HG03469 (cell line): ENCODE results near the gene MLPH.

Source experiments
- ATAC-seq: cut with Tn5 transposase; IDR thresholded peaks from one replicate; pipeline ENCODE4 v1.9.1; 2021; ENCODE audit warnings: mild to moderate bottlenecking, moderate library complexity, moderate number of reproducible peaks; ENCODE audit not compliant: unreplicated experiment

Gene MLPH

DNA sequence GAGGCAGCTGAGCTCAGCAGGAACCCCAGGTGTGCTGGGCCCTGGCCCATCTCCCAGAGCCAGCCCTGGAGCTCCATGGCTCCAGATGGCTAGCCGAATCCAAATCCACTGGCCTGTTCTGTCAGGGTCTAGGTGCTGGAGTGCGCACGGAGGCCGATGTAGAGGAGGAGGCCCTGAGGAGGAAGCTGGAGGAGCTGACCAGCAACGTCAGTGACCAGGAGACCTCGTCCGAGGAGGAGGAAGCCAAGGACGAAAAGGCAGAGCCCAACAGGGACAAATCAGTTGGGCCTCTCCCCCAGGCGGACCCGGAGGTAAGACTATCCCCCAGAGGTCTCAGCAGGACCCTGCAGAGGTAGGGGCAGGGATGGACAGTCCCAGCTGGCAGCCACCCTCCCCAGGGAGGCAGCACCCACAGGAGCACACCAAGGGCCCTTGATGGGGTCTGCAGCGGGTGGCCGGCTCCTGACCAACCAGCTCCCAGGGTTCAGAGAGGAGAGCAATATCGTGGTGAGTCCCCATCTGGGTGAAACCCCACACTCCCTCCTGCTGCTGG lies 53.2 kb downstream of the MLPH start:
- no peak for ATAC-seq

DNA sequence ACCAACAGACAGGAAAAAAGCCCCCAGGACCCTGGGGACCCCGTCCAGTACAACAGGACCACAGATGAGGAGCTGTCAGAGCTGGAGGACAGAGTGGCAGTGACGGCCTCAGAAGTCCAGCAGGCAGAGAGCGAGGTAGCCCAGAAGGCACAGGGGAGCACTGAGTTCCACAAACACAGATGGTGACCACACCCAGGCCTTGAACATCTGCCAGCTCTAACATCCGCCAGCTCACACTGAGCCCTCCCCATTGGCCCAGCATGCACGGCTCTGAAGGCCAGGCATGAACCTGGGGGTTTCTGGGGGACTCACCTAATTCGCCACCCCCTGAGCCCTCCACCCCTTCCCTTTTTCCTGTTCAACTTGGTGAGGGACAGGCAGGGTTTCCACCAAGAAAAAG lies 53.8 kb downstream of the MLPH start:
- ATAC-seq: no peak

DNA sequence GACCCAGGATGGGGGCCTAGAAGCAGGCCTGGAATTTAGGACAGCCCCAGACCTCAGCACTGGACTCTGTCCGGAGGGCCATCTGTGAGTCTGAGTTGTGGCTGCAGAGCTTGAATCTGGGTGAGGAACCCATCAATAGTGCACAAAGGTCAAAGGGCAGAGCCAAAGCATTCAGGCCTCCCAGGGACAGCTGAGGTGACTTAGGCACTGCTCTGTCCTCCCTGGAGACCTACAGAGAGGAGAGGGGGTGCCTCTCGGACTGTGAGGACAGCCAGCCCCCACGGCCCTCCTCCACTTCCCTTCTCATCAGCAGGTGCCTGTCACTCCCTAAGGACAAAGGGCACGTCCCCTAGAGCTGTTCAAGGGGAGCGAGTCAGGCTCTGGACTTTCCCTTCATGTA lies 54.2 kb downstream of the MLPH start:
- ATAC-seq: no peak

DNA sequence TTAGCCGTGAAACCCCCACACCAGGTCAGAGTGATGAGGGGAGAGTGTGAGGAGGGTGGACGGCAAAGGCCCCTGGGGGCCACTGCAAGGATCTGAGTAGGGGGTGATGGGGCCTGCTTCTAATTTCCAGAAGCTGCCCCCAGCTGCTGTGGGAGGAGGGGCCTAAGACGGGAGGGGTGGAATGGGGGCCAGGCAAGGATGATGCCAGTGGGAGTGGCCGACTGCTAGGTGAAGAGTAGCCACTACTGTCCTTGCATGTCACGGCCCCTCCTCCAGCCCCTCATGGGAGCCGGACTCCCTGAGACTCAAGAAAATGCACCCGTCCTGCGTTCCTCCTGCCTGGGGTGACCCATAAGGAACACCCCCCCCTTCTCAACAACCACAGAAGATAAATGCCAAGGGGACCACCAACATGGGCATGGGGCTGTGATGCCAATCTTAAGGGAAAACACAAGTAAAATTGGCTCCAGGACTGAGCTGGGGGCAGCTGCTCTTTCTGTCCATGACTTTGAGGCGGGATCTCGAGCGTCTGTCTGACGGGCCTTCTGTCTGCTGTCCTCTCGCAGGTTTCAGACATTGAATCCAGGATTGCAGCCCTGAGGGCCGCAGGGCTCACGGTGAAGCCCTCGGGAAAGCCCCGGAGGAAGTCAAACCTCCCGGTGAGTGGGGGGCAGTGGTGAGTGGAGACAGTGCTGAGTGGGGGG lies 55.1 kb downstream of the MLPH start:
- no peak for ATAC-seq

DNA sequence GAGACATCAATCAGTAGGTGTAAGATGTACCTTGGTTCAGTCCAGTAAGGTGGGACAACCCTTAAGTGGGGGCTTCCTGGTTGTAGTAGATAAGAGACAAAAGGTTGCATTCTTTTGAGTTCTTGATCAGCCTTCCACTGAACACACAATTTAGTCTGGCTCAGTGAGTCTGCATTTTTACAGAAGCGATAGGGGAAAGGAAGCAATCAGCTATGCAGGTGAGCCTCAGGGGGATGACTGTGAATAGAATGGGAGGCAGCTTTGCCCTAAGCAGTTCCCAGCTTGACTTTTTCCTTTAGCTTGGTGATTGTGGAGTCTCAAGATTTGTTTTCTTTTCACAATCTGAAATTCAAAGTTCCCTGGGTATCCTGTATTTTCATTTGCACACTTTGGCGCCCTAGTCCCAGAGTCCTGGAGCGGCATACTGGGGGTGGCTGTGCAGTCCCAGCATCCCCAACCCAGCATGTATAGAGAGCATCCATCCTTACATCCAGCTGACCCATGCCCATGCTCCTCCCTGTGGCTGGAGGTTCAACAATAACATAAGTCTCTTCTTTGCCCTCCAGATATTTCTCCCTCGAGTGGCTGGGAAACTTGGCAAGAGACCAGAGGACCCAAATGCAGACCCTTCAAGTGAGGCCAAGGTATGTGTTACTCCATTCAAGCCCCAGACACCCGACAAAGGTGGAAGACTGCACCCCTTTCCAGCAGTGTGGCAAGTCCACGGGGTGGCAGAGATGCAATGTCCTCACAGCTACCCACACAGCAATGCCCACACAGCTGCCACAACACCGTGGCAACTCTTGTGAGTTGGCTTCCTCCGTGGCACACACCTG lies 59.2 kb downstream of the MLPH start:
- ATAC-seq: no peak

DNA sequence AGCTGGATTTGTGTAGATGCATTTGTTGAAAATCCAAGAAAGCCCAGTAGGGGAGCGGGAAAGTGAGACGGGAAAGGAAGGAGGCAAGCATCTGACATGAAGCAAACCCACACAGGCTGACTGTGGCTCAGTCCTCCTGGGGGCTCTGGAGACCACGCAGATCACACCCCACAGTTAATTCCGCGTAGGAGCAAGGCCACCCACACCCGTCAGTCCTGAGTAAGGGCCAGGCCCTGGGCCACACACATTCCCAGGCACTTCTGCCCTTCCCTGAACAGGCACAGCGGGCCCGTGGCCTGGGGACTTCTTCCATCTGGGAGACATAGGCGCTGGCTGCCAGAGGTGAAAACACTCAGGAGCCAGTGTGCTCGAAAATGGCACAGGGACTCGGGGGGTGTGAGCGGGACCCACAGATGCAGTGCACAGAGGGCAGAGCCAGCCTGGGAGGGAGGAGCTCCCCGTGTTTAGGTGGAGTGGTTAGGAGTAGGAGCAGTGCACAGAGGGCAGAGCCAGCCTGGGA lies 59.9 kb downstream of the MLPH start:
- ATAC-seq: no peak

DNA sequence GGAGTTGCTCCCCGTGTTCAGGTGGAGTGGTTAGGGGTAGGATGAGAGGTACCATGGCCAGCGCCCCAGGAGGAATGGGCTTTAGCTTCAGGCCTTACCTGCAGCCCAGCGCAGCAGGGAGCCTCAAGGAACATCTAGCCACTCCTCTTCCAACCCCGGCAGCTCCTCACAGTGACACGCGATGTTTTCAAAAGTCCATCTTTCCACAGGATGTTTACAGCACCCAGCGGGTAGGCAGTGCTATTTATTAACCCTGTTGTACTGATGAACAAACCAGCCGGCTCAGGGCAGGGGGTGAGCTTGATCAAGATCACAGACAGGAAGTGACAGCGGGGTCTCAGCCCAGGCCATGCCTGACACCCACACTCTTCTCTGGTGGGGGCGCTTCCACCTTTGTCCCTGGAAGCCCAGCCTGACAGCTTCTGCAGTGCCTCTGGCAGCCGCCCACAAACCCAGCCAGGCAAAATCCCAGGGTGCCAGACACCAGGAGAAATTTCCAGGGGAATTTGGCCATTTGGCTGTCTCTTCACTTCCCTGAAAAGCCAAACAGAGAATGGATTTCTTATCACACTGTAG lies 60.9 kb downstream of the MLPH start:
- ATAC-seq: no peak

DNA sequence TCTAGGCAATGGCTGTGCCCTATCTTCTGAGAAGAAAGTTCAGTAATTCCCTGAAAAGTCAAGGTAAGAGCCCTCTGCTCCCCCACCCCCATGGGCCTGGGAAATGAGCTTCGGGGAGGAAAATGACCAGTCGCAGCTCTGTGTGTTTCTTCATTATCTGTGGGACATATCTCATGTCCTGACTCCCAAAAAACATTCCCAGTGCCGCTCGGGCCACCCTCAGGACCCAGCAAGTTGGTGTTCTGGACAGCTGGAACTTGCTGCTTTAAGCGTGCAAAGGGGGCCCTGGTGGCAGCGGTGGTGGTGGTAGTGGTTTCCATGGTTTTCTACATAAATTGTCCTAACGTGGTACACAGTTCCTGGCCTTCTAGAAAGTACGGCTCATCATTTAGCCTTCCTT lies 62.2 kb downstream of the MLPH start:
- ATAC-seq: no peak

DNA sequence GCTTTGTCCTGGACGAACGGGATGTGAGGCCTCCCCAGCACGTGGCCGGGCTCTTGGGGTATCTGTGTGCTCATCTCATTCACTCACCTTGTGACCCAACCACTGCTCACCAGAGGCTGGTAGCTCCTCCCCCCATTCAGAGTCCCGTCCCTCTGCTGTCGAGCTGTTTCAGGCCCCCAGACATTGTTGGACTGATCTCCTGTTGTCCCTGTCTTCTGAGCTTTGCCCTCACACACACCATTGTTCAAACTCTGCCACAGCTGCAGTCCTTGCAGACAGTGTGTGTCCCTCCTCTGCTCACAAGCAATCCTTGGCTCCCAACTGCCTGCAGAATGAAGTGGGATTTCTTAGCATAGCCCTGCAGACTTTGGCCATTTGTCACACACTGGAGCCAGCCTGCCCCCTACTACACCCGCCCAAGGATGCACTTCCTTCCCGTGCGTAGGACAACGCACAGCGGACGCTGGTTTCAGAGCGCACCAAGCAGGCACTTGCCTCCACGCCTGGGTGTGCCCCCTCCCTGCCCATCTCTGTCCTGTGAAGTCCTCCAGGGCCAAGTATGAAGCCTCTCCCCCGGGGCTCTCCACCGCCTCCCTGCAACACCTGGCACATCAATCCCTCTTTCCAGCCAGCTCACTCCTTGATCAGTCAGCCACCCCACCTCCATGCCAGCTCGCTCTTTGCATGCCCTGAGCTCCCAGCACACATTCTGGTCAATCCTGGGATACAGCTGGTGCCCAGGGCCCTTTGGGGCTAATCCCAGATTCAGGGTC lies 62.8 kb downstream of the MLPH start:
- no peak for ATAC-seq

DNA sequence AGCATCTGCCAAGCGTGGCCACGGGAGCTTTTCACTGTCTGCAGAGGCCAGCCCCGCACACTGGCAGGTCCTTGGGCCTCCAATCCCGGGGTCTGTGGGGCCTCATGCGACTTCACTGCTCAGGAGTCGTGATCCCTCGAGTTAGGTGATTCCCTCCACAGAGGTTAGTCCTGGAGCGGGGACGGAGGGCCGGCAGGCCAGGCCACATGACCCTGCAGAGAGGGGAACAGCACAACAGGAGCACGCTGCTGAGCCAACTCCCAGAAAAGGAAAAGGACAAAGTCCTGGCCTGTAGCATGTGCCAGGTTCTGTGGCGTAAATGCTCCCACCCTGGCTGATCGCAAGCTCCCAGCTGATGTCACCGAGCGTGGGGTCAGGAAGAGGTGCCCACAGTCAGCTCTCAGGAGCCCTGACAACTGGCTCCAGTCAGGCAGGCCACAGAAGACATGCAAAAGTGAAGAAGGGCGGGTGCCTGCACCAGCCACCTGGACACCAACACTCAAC lies 64.1 kb downstream of the MLPH start:
- ATAC-seq: no peak

DNA sequence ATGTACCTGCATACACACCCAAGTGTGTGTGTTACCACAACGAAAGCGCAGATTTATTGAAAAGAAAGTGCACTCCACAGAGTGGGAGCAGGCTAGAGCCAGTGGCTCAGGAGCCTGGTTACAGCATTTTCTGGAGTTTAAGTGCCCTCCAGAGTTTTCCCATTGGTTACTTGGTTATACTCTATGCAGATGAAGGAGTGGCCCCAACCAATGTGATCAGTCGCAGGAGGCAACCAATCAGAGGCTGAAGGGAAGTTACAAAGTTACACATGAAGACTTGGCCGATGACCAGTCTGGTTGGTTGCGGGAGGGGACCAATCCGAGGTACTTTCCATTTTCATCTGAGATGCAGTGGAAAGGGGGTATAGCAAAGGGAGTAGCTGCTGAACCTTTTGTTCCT lies 65.9 kb downstream of the MLPH start:
- ATAC-seq: no peak

DNA sequence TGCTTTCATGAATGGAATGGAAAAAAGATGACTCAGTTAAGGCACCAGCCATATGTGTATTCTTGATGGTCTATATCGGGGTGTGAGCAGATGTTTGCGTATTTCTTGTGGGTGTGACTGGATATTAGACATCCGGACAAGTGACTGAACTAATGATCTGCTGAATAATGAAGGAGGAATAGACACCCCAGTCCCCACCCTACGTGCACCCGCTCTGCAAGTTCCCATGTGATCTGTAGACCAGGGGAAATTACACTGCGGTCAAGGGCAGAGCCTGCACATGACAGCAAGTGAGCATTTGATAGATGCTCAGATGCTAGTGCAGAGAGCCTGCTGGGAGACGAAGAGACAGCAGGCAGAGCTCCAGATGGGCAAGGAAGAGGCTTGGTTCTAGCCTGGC lies 66.9 kb downstream of the MLPH start:
- ATAC-seq: no peak

DNA sequence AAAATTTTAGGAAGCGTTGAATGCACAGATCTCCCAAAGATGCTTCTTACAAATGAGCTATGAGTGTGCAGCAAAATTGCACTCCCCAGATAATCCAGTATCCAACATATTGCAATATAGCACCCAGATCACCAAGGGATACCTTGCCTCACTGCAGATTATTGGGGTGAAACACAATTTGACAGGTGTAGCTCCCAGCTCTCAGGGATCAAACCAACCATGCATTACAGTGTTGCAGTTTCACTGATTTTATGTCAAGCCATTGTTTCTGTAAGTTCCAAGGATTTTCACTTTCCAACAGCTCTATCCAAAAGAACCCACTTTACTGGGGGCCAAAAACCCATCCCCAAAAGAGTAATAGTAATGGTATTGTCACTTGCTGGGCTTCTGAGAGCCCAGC lies 68.5 kb downstream of the MLPH start:
- ATAC-seq: no peak

DNA sequence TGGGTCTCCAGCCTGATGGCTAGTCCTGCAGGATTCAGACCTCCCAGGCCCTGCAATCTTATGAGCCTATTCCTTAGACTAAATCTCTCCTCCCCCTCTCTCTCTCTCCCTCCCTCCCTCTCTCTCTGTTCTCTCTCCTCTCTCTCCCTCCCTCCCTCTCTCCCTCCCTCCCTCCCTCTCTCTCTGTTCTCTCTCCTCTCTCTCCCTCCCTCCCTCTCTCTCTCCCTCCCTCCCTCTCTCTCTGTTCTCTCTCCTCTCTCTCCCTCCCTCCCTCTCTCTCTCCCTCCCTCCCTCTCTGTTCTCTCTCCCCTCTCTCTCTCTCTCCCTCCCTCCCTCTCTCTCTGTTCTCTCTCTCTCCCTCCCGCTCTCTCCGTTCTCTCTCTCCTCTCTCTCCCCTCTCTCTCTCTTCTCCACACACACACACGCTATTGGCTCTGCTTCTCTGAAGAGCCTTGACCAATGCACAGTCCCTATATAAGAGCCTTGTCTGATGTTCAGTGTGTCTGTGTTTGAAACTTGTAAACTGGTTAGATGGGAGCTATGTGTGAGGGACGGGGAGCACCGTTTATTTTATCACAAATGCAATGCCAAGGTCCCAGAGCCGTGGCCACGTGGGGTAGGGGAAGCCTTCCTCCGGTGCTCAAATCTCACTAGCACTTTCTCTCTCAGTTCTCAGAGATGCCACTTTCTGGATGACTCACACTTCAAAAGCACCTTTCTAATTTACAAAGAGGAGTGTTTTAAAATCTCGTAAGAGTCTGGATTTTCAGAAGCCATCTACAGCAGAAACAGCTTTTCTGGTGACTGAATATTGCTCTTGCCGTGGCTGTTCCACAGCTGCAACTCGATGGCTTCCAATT lies 70.0 kb downstream of the MLPH start:
- peak; percentile 68 for ATAC-seq

DNA sequence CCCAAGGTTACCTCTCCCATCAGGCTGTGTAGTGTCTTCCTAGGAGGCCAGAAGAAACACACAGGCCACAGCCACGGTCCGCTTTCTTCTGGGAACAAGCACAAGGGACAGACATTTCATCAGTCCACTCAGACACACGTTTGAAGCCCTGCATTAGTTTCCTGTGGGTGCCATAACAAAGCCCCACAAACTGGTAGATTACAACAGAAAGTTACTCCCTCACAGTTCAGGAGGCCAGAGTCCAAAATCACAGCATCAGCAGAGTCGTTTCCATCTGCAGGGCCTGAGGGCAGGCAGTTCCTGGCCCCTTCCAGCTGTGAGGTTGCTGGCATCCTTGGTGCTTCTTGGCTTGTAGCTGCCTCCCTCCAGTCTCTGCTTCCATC lies 70.6 kb downstream of the MLPH start:
- ATAC-seq: no peak

DNA sequence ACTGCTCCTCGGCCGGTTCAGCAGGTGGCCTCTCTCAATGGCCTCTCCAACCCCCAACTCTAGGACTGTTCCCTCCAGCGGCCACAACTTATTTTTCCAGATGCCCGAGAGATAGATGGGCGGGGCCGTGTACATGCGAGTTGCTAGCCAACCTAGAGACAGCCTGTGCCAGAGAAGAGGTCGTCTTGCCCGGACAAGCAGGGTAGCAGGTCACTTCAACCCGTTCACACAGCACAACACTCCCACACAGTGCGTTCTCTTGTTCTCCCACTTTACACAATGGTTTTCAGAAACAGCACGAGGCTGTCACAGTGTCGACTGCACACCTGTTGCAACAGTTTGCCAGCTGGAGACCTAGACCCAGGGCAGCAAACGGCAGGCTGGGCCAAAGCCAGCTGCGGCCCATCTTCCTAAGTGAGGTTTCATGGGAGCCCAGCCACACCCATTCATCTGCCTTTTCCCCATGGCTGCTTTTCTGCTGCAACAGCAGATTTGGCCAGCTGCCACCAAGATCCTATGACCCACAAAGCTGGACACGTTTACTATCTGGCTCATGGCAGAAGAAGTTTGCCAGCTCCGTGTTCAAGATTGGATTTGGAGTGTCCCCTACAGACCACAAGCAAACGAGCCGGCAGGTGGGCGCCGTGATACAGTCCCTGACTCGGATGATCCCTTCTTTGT lies 72.0 kb downstream of the MLPH start:
- ATAC-seq: no peak

DNA sequence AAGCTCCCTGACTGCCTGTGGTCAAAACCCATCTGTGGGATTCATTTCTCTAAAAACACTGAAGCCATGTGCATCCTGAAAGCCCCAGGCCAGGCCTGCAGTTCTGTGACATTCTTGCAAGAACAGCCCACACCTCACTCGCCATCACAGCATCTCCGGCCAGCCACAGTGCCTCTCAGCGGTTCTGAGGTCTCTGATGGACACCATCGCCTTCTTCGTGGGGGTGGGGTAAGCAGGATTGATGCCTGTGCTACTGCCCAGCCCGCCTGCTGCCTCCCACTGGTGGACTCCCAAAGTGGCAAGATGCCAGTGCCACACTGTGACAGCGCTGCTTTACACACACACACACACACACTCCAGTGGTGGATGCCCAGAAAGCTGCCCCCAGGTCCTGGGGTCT lies 74.2 kb downstream of the MLPH start:
- no peak for ATAC-seq

DNA sequence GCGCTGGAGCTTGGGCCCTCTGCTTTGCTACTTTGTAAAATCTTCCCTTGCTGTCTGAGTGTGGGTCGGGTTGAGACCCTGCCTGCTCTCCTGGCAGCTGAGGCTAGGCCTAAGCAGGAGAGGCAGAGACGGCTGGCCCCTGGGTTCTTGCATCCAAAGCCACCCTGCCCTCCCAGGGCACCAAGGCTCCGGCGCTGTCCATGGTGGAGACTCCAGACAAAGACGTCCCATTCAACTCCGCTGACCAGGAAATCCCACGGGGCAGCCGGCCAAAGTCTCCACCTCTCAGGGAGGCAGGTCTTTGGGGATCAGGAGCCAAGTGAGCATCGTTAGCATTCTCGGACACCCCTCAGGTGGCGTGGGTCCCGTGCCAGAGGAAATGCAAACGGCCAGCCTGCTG lies 76.8 kb downstream of the MLPH start:
- ATAC-seq: no peak

DNA sequence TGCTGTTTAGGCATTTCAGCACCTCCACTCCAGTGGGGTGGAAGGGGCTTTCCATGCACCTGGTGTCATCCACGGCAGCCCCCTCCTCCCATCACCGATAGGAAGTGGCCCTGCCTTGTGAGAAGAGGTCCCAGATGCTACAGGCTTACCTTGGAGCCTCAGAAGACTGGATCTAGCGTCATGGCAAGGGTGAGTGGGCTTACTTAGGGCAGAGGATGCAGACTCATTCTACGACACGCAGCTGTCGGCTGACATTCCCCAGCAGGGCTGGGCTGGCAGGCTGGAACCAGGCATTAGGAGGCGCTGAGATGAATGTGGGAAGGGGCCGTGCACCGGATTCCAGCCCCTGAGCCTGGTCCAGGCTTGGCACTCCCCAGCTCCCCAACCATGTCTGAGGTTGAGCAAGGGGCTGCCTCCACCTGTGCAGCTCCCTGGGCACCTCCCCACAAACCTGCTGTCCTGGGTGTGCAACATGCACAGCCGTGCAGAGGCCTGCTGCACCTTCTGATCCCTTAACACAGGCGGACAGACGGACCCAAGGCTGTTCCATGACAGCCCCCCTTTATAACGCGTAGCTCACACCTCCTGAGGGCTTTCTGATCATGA lies 77.6 kb downstream of the MLPH start:
- ATAC-seq: no peak
